ENCODE results near the gene SCGB3A1.

The SCGB3A1 gene

DNA sequence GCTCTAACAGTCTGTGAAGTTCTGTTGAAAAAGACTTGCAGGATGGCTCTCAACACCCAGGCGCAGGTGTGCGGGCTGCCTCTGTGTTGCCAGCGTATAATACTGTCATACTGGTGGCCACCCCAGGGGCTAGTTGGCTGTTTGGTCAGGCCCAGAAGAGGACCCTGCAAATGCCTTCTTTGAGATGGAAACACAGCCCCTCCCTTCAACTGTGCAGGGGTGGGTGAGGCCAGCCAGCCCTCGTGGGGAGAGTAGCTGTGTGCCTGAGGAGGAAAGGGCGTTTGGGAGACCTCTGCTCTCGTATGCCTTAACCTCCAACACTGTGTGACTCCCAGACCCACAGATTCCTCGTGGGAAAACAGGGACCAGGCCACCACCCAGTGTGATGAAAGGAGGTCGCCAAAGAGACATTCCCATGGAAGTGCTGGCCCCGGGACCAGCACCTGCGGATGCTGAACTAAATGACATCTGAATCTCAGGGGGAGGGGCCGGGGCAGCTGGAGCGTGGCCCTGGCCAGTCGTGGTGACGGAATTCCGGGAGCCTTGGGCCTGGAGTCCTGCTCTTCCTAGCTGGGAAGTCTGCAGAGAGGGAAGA, 11.3 kb upstream of the SCGB3A1 start:
- Histone ChIP-seq H3K4me1 (ENCODE audit: low read length) (no peaks in the 10 kb centered on the region), H3K27ac (ENCODE audit: low read length) (no peak overlapping the region), H3K4me2 (ENCODE audit: low read length) (no peak overlapping the region), H3K9ac (ENCODE audit: low read length) (no peak overlapping the region), H3K9me3 (ENCODE audit: insufficient read depth, low read length) (no peaks in the 10 kb centered on the region), H3K79me2 (ENCODE audit: low read length) (no peaks in the 10 kb centered on the region), H3K27me3 (ENCODE audit: low read depth, low read length) (0 out of 2 replicates have a peak, but pooled peaks cover 3% of the 10 kb centered on the region), H3K4me3 (ENCODE audit: low read length) (no peak overlapping the region), H3K36me3 (replicated peaks; ENCODE audit: low read depth, low read length) (no peaks in the 10 kb centered on the region), H4K20me1 (ENCODE audit: insufficient read depth, low read length) (no peaks in the 10 kb centered on the region), H2AFZ (ENCODE audit: low read depth, low read length) (no peak overlapping the region)
- no peak for TF ChIP-seq EZH2phosphoT487 (IDR thresholded peaks at IDR 0.05; ENCODE audit: low read depth)
- TF ChIP-seq, protein P1, sequence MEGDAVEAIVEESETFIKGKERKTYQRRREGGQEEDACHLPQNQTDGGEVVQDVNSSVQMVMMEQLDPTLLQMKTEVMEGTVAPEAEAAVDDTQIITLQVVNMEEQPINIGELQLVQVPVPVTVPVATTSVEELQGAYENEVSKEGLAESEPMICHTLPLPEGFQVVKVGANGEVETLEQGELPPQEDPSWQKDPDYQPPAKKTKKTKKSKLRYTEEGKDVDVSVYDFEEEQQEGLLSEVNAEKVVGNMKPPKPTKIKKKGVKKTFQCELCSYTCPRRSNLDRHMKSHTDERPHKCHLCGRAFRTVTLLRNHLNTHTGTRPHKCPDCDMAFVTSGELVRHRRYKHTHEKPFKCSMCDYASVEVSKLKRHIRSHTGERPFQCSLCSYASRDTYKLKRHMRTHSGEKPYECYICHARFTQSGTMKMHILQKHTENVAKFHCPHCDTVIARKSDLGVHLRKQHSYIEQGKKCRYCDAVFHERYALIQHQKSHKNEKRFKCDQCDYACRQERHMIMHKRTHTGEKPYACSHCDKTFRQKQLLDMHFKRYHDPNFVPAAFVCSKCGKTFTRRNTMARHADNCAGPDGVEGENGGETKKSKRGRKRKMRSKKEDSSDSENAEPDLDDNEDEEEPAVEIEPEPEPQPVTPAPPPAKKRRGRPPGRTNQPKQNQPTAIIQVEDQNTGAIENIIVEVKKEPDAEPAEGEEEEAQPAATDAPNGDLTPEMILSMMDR (IDR thresholded peaks at IDR 0.05; ENCODE audit: low read depth, low read length), result no peak

DNA sequence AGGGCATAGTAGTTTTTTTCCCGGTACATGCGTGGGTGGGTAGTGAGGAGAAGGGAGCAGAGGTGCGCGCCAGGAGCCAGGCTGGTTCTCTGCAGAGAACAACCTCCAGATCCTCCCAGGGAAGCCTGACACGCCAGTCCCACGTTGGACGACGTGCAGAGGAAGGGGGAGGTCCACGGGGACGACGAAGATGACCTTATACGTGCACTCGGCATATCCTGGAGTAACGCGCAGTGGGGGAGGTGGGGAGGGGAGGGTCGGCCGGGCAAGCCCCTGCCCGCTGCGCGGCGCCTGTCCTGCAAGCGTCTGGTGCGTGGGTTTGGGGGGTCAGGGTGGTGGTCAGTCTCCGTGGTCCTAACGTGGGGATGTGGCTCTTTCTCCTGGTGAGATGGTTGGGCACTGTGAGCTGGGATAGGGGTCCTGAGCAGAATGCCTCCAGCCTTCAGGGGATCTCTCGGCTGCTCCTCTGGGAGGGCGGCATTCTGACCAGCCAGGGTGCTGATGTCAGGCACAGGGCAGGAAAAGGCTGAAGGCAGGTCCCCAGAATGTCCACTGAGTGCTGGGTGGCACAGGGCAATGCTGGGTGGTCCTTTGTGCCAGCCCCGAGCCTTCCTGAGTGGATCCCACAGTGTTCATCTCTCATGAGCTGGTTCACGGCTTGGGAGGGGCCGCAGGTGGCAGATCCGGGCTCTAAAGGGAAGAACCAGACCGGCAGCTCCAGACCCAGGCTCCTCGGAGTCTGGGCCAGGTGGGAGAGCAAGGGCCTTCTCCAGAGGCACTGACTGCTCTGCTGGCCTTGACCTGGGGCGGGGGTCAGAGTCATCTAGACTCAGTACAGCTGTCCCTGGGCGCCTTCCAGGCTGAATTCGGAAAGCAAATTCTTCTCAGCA, 10.5 kb upstream of the SCGB3A1 start:
- no peak for TF ChIP-seq EZH2phosphoT487 (IDR thresholded peaks at IDR 0.05; ENCODE audit: low read depth)
- TF ChIP-seq, protein P1 (IDR thresholded peaks at IDR 0.05; ENCODE audit: low read depth, low read length), result no peak

DNA sequence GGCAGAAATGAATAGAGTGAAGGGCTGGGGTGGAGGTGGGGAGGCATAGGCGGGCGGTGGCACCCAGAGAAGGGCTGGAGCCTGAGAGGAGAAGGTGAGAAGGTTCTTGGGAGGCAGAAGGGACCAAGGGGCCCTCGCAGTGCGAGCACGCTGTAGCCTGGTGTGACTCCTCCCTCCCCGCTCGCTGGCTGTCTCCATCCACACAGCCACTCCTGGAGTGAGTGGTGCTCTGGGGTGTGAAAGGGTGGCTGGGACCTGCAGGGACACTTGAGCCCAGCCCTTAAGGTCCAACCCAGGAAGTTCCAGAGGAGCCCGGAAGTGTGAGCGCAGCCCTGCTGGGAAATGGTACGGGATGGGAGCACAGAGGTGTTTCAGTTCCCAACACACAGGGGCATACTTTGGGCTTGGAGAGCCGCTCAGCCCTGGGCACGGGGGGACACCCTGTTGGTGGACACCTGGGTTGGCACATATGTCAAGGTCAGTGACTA, 9.3 kb upstream of the SCGB3A1 start:
- 0 out of 2 replicates have a peak, but pooled peaks cover 3% of the 10 kb centered on the region for H3K27me3 ChIP-seq (ENCODE audit: low read depth, low read length)
- H3K9me3 ChIP-seq (ENCODE audit: insufficient read depth, low read length), result no peaks in the 10 kb centered on the region
- H2AFZ ChIP-seq (ENCODE audit: low read depth, low read length), result no peak overlapping the region
- TF ChIP-seq EZH2phosphoT487 (IDR thresholded peaks at IDR 0.05; ENCODE audit: low read depth), result no peak
- TF ChIP-seq, protein P1 (IDR thresholded peaks at IDR 0.05; ENCODE audit: low read depth, low read length), result no peak
- H3K4me3 ChIP-seq (ENCODE audit: low read length), result no peak overlapping the region
- no peak overlapping the region for H3K4me2 ChIP-seq (ENCODE audit: low read length)
- no peak overlapping the region for H3K27ac ChIP-seq (ENCODE audit: low read length)
- no peaks in the 10 kb centered on the region for H4K20me1 ChIP-seq (ENCODE audit: insufficient read depth, low read length)
- H3K79me2 ChIP-seq (ENCODE audit: low read length), result no peaks in the 10 kb centered on the region
- no peaks in the 10 kb centered on the region for H3K4me1 ChIP-seq (ENCODE audit: low read length)
- no peaks in the 10 kb centered on the region for H3K36me3 ChIP-seq (replicated peaks; ENCODE audit: low read depth, low read length)
- H3K9ac ChIP-seq (ENCODE audit: low read length), result no peak overlapping the region

More for the DNA sequence above, 10.5 kb upstream of the SCGB3A1 start:
- no peaks in the 10 kb centered on the region for H3K9me3 ChIP-seq (ENCODE audit: insufficient read depth, low read length)
- no peaks in the 10 kb centered on the region for H4K20me1 ChIP-seq (ENCODE audit: insufficient read depth, low read length)
- H3K27ac ChIP-seq (ENCODE audit: low read length), result no peak overlapping the region
- no peak overlapping the region for H2AFZ ChIP-seq (ENCODE audit: low read depth, low read length)
- H3K4me2 ChIP-seq (ENCODE audit: low read length), result no peak overlapping the region
- no peaks in the 10 kb centered on the region for H3K79me2 ChIP-seq (ENCODE audit: low read length)
- H3K4me3 ChIP-seq (ENCODE audit: low read length), result no peak overlapping the region
- no peak overlapping the region for H3K9ac ChIP-seq (ENCODE audit: low read length)
- H3K4me1 ChIP-seq (ENCODE audit: low read length), result no peaks in the 10 kb centered on the region
- 0 out of 2 replicates have a peak, but pooled peaks cover 3% of the 10 kb centered on the region for H3K27me3 ChIP-seq (ENCODE audit: low read depth, low read length)
- H3K36me3 ChIP-seq (replicated peaks; ENCODE audit: low read depth, low read length), result no peaks in the 10 kb centered on the region

DNA sequence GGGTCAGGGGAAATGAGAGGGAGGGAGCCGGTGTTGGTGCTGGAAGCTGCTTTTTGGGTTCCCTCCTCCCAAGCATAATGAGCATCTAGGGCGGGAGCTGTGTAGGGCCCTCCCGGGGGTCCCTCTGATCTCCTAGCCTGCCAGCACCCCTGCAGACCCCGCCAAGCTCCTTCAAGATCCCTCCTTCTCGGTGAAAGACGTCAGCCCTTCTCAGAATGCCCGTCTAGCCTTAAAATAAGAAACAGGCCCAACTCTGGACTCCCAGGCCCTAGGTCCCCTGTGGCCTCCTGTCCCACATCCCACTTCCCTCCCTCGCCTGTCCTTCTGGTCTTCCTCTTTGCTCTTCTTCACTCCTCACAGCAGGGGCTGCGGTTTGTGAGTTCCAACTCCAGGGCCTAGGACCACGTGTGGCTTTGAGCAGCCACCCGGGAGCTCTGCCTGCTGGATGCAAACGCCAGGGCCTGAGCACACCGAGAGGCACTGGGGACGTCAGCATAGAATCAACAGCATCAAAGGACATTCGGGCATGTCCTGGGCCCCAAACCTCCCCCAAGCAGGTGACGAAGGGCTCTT, 8.8 kb upstream of the SCGB3A1 start:
- TF ChIP-seq, protein P1 (IDR thresholded peaks at IDR 0.05; ENCODE audit: low read depth, low read length), result no peak
- TF ChIP-seq EZH2phosphoT487 (IDR thresholded peaks at IDR 0.05; ENCODE audit: low read depth), result no peak
- H3K79me2 ChIP-seq (ENCODE audit: low read length), result no peaks in the 10 kb centered on the region
- no peaks in the 10 kb centered on the region for H3K4me1 ChIP-seq (ENCODE audit: low read length)
- H2AFZ ChIP-seq (ENCODE audit: low read depth, low read length), result no peak overlapping the region
- no peak overlapping the region for H3K4me3 ChIP-seq (ENCODE audit: low read length)
- H3K27ac ChIP-seq (ENCODE audit: low read length), result no peak overlapping the region
- 0 out of 2 replicates have a peak, but pooled peaks cover 3% of the 10 kb centered on the region for H3K27me3 ChIP-seq (ENCODE audit: low read depth, low read length)
- no peak overlapping the region for H3K4me2 ChIP-seq (ENCODE audit: low read length)
- no peaks in the 10 kb centered on the region for H4K20me1 ChIP-seq (ENCODE audit: insufficient read depth, low read length)
- no peaks in the 10 kb centered on the region for H3K36me3 ChIP-seq (replicated peaks; ENCODE audit: low read depth, low read length)
- H3K9me3 ChIP-seq (ENCODE audit: insufficient read depth, low read length), result no peaks in the 10 kb centered on the region
- H3K9ac ChIP-seq (ENCODE audit: low read length), result no peak overlapping the region

Measured in OCI-LY3 (cell line).